Activated T-helper 1 cell treated with Interleukin-2 at 50 U/mL for 16 hours (primary cell): ENCODE data around the gene SLC9A2.

ENCODE experiments used
- DNase-seq: peaks from one replicate; pipeline ENCODE4 v3.0.0-alpha.2; 2020; ENCODE audit warnings: low read depth

The SLC9A2 gene

DNA sequence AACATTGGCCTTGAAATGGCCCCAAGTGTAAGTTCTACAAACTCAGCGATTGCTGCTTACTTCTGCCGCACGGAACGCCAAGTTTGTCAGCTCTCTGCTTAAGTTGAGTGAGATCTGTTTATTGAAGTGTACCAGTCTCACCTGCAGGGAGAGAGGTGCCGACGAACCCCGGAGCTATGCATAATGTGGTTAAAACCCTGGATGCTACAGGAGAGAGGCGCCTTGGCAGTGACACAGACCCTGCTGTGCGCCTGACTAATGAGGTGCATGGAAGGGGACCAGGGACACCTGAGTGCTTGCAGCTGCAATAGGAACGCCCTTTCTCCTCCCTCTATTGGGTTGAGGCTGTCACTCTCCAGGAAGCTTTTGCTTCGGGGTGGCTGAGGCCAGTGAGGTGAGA lies 979 bp downstream of the SLC9A2 start:
- DNase-seq = no peak

DNA sequence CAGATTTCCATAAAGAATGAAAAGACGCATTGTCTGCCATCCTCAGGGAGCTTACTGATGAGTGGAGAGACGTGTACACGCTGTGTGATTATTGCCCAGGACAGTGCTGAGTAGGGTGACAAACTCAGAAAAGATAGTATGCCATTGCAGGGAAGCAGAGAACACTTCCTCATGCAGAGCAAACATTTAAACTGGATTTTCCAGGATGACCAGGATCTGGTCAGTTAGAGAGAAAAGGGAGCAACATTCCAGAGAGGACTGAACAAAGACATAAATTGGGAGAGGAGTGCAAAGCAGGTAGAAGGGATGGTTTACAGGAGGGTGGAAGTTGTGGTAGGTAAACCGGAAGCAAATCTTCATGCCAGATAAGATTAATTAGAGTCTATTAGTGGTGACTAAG lies 2.3 kb downstream of the SLC9A2 start:
- DNase-seq = no peak

DNA sequence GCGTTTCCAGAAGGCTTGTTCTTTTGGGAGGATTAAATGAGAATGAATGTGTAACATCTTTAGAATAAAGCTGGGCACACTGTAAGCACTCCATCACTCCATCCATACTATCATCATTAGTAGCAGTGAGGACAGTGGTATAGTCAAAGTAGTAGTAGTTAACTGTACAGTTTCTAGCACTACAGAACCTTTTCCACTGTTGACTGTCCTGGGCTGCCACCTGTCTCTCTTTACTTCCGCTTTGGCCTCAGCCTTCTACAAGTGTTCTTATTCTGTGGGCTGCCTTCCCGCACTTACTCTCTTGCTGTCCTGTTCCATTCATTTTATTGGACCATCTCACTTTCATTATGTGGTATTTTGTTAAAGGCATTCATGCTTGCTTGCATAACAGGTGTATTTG lies 3.3 kb downstream of the SLC9A2 start:
- no peak for DNase-seq

DNA sequence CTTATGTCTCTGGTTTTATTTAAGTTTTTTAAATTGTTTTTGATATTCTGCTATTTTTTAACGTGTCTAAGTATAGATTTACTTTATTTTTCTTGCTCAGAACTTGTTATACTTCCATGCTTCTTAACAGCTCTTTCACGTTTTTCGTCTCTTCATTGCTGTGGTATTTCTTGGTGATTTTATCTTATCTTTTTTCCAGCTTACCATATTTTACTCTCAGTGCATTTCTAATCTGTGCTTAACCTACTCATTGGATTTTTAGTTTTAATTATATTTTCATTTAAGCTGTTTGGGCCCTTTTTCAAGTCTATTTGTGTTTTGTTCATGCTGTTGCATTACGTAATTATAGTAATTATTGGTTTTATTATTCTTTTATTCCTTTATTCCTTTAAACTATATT lies 11.1 kb downstream of the SLC9A2 start:
- DNase-seq = no peak

DNA sequence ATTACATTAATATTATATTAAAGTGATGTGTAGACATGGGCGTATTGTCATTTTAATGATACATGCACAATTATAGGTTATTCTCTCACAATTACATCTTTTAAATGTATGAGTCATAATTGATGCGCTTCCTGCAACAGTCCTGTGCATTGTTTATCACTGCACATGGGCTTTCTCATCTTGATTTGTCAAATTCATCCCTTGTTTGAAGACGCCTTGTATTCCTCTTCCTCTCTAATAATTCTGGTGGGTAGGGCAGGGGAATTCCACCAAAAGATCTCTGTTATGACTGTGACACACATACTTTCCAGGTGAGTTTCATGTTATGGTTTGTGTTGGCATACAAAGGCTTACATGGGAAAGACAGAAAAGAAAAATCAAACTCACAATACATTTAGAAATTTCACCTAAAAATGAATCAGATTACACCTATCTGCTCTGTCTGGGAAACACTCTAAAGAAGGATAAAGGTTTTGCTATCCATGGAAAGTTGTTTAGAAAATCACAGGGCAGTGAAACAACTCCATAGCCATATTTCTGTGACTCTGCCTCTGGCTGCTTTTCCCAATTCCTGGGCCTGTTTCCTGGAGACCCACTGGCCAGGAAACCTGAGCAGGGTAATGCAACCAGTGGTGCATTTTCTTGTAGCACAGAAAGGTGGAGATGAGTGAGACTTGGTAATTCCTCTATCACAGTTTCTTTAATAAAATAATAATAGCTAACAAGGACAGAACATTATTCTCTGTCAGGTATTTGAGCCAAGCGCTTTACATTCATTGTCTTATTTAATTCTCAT lies 13.2 kb downstream of the SLC9A2 start:
- no peak for DNase-seq

DNA sequence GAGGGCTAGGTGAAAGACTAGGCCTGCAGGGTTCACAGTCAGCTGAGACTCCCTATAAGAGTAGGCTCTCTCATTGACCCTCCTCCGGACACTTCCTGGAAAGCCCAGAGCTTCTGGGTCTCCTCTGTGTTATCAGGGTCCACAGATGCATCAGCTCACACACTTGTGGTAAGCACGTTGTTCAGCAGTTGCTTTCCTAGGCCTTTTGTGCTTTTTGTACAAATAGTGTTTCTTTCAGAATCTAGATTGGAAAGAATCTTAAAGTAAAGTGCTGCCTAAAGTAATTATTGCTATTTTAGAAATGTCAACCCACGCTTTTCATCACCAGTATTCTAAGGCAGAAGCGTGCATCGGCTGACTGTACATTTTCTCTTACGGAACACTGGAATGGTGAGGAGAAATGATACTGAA lies 15.5 kb downstream of the SLC9A2 start:
- no peak for DNase-seq

DNA sequence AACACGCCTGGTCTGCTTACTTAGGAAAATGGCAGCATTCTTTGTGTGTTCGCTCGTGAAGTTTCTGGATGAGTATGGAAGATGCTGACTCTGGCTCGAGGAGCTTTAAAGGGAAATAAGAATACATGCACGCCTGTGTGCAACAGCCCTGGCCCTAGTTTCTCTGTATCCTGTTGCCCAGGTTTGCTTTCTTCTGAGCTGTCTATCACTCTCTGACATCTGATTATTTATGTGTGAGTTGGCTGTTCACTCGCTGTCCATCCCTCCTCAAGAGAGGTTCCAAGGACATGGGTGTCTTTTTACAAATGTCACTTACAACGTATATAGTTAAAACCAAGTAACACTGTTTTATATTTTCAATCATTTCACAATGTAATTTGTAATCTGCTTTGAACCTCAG lies 16.0 kb downstream of the SLC9A2 start:
- no peak for DNase-seq

DNA sequence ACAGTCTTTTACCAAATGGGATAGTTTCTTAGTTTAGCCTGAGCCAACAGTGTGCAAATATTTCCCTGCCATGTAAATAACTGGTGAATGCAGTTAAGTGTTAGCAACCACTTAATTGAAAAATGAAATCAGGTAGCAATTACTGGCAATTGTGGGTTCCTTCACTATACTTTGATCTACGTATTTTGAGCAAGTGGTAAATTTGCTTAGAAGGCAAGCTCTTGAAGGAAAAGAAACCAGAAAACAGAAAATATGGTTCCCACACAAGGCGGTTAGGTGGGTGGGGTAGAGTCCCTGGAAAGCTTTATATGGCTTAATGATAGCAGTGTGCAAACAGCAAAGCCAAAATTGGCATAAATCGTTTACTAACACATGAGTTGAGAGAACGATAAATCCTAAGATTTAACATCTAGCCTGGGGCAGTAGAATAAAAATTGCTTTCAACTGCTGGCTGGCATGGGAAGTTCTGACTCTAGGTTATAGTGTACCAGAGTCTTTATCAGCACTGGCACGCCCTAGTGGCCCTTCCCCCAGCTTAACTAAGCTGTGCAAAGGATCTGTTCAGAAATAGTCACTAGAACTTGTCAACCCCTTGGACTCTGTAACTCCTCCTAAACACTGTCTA lies 17.0 kb downstream of the SLC9A2 start:
- DNase-seq = no peak

DNA sequence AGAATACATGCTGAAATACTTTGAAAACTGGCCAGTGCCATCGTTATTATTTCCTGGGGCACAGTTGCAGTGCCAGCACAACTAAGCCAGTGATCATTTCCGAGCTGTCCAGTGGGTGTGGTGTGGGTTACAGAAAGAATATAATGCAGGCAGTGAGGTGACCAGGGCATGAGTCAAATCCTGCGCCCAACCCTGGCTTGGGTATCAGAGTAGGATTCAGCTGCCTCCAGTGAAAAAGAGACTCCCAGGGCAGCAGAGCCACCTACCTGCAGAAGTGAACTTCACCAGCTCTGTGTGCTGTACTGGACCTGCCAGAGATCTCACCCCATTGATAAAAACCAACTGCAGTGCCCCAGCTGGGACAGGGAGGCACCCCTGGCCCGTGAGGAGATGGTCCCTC lies 18.0 kb downstream of the SLC9A2 start:
- no peak for DNase-seq

DNA sequence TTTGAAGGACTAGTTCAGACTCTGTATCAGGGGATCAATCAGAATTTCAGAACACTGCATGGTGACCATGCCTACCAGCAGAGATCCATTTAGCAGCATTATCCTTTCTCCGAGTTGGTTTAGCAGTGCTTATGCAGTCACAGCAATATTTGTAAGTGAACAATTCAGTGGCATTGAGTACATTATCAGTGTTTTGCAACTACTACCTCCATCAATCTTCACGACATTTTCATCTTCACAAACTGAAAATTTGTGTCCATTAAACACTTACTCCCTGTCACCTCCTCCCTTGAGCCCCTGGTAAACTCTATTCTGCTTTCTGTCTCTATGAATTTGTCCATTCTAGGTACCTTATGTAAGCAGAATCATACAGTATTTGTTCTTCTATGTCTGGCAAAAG lies 20.1 kb downstream of the SLC9A2 start:
- DNase-seq = no peak

DNA sequence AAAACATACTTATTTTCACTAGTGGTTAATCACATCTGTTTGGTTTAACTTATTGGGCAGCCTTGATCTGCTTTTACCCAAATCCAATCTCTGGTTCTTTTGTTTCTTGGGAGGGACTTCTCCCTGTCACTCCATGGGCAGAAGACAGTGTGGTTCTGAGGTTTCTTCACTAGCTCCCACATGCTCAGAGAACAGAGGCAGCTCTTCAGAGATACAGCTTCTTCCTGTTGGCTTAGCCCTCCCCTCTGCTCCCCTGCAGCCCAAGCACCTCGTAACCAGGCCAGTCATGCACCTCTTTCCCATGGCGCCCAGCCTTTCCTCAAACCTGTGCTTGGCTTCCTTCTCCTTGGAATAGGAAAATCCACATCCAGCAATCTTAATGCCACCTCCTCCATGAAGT lies 32.8 kb downstream of the SLC9A2 start:
- no peak for DNase-seq

DNA sequence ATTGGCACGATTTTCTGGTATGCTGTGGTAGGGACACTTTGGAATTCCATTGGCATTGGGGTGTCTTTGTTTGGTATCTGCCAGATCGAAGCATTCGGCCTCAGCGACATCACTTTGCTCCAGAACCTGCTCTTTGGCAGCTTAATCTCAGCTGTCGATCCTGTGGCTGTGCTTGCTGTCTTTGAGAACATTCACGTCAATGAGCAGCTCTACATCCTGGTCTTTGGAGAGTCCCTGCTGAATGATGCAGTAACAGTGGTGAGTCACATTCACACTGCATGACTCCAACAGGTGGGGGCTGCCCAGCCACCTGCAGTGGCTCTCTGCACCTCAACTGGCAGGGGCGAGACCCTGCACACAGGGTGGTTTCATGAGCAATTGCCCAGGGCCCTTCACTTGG lies 38.4 kb downstream of the SLC9A2 start:
- no peak for DNase-seq

DNA sequence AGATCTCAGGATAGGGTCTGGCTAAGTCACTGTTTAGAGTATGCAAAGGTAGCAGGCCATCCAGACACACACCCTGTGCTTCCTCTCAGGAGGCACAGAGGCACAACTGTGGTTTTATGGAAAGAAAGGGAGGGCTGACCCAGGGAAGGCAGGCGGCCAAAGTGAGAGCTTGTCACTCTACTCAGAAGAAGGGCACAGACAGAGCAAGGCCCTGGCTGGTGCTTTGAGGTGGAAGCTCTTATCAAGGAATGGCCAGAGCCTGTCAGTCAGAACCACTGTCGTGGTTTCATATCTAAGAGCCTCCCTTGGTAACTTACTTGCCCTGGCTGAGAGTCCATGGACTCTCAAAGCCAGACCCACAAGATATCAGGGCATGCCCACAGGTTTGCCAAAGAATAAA lies 40.7 kb downstream of the SLC9A2 start:
- DNase-seq = no peak

DNA sequence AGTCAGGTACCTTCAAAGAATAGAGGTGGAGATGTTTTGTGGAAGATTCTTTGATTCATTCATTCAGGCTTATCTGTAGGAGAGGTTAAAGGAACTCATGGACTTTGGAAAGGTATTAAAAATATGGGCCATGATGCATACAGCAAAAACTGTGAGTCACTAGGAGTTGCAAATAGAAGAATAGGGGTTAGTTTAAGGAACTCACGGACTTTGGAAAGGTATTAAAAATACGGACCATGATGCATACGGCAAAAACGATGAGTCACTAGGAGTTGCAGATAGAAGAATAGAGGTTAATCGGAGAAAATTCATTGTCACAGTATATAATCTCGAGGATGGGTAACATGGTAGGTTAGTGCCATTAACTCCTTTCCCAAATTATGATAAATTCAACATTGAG lies 41.2 kb downstream of the SLC9A2 start:
- DNase-seq = no peak

DNA sequence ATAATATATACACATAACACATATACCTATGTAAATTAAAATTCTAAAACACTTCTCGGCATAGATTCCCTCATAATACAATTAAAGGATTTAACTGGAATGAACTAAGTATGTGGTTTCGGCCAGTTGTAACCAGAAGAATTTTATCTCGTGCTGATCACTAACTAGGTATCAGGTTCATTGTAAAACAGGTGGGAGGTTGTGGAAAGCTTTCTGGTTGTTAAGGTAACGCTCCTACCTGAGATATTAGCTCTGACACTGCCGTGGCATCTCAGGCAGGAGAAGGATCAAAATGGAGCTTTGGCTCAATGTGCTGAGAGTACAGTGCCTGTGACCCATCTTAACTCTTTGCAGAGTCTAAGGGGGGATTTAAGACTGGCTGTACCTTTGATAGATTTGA lies 42.5 kb downstream of the SLC9A2 start:
- DNase-seq = no peak

DNA sequence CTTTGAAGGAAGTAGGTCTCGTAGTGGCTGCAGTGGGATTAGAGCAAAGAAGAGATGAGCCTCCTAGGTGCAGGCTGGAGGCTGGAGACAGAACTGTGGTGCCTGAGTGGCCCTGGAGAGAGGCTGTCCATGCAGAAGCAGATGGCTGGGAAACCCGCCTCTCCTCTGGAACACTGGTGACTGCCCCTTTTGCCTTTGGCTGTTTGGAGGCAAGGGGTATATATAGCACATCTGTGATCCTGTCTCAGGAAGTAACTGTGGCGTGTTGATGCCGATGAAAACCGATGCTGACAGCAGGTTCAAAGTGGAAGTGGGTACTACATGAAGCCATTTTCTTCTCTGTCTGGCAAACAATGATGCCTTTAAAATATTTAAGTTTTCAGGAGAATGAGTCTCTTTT lies 43.5 kb downstream of the SLC9A2 start:
- DNase-seq = no peak

DNA sequence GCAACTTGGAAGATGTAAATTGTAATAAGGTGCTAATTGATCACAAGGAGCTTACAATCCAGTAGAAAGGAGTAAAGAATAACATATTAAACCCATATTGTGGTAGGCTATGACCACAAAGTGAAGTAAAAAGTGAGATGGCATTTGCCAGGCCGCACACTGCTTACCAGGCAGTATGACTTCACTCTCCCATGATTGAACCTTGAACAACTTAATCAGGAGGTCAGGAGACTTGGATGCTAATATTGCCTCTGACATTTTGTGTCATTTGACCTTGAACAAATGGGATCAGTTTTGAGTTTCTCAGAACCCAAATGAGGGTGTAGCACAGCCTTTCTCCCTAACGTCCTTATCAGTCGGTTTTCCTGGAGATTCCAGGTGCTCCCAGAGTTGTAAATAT lies 44.0 kb downstream of the SLC9A2 start:
- no peak for DNase-seq

DNA sequence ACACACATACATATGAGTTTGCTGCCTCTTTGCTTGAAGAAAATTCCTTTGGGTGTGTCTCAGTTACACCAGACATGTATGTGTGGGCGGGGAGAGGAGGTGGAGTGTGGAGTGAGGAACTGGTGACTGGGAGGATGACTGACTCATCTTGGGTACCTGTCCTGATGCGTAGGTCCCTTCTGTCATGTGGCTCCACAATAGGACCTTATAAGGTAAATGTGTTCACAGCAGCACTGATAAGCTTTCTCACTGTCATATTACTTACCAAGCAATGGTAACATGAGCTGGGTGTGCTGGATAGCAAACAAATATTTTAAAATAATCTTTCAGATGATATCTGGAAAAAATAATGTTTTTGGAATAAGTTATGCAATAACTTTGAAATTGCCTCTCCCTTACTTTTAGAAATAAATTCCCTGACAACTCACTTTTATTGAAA lies 45.1 kb downstream of the SLC9A2 start:
- DNase-seq = no peak

DNA sequence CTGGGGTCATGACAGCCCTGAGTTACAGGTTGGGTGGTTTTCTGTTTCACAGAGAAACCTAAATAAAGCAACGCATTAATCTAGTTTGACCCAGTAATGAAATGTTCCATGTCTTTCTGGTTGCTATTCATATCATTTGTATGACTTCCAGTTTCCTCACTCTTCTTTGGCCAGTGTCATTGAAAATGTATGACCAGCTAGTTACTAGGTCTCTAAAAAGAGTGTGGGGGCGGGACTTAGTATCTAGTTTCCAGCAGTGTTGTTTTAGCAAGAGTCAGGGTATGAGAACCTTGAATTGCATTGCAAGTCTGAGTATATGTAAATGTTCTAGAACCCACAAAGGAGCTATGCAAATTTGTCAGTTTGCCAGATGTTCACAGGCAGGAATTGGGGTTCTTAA lies 47.7 kb downstream of the SLC9A2 start:
- DNase-seq = no peak

DNA sequence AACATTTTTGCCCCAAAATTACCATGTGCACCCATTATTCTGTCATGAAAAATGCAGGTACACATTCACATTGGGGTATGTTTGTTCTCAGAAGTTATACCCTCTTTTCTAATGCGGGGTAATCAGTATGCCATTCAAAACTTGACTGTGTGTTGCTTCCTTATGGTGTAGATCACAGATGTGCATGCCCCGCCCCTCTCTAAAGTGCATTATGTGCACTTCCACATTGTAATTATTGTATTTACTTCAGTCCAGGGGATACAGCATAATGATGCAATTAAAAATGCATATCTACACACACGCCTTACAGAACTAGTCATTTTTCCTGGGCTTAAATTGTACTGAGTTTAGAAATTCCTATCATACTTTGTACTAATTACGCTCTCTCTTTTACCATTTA lies 48.8 kb downstream of the SLC9A2 start:
- no peak for DNase-seq

DNA sequence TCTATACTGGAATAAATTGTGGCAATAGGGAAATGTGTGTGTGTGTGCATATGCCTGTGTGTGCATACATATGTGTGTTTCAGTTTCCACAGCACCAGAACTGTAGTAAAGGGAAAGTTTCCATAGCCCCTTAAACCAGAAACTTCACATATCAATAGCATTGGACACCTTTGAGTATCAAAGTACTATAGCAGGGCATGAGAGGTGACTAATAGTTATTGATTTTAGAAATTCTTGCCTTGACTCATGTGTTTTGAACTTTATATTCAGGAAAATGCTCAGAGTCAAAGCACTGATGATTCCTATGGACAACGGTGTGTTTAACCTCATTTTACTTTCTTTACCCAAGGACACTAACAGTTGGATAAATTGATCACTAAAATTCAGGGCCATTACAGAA lies 50.0 kb downstream of the SLC9A2 start:
- no peak for DNase-seq

DNA sequence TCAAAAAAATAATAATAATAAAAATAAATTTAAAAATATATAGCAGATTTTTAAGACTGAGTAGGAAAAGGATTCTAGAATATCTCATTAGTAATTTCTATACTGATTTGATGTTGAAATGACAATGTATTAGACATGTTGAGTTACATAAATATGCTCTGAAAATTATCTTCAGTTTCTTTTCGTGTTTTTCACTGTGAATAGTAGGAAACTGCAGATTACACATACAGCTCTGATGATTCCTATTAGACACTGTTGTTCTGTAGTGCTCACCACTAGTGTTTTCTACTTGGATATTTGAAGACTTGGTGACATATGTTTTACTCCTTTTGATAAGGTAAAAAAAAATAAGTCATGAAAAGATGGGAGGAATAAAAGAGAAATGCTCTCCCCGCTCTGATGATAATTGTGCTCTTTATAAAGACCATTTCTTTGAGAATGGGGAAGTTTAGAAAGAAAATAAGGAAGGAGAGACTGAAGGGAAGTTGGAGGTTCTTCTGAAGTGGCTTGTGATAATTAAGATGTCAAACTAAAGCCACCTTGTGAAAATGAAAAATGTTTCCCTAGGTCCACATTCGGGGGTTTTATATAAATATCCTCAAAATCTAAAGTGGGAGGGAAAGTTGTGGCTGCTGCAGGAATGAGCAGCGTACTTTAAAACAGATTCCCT lies 52.9 kb downstream of the SLC9A2 start:
- no peak for DNase-seq

DNA sequence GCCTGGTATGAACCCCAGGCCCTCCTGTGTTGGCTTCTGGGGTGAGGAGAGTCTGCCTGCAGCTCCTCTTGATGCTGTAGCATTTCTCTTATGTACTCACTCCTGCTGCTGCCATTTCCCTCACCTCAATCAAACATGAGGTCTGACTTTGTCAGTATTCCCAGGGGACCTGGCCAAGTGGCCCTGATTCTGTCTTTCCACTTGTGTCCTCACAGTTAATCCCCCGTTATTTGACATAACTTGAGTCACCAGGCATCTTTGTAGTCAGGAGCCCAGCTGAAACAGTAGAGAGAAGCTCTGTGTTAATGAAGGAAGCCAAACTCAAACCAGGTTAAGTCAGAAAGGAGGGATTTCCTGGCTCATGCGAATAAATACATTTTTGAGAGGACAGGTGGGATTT lies 55.0 kb downstream of the SLC9A2 start:
- DNase-seq = no peak

DNA sequence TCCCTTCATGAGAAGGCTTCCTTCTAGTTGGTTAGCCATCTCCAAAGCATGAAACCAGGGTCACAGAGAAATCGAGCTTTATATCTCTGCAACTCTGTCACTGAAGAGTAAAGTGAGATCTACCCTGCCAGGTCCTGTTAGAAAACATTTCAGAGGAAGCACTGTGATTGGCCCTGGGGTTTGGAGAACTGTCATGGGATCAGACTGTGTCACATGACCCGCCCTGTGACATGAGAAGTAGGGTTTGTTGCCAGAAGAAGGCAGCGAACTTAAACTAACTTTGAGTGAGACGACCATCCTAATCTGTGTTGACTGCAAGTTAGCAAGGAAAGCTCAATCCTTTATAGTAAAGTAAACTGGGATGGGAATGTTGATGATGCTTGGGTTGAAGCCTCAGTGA lies 55.5 kb downstream of the SLC9A2 start:
- DNase-seq = no peak
